Subcutaneous abdominal adipose tissue (tissue), 5 donors: Measurements from ENCODE around the gene IFNLR1.
"Not testable (repeated sequence)": the region's sequence is repeated elsewhere in the genome, so short reads cannot be mapped to it uniquely, and the experiment has no call there.

ENCODE experiments used
- H3K27ac ChIP-seq: one replicate; pipeline ENCODE4 v1.7.0; 2013; ENCODE audit warnings: low read depth, mild to moderate bottlenecking, inconsistent platforms, low read length, moderate library complexity
- H3K27me3 ChIP-seq, 5 donors: one replicate each; pipeline ENCODE4 v1.7.0; 2013; ENCODE audit warnings: low read length in 5 of 5, inconsistent platforms in 1 of 5; ENCODE audit not compliant: control insufficient read depth in 5 of 5, insufficient read depth in 4 of 5
- H3K36me3 ChIP-seq, 5 donors: one replicate each; pipeline ENCODE4 v1.7.0; 2013; ENCODE audit warnings: low read length in 5 of 5; ENCODE audit not compliant: control insufficient read depth in 5 of 5, insufficient read depth in 5 of 5
- H3K4me1 ChIP-seq, 5 donors: one replicate each; pipeline ENCODE4 v1.7.0; 2013; ENCODE audit warnings: low read length in 5 of 5, mild to moderate bottlenecking in 3 of 5, moderate library complexity in 1 of 5; ENCODE audit not compliant: control insufficient read depth in 5 of 5, insufficient read depth in 5 of 5
- H3K4me3 ChIP-seq, 5 donors: one replicate each; pipeline ENCODE4 v1.7.0; 2013; ENCODE audit warnings: low read length in 5 of 5, low read depth in 1 of 5
- H3K9ac ChIP-seq, 5 donors: one replicate each; pipeline ENCODE4 v1.7.0; 2013; ENCODE audit warnings: low read length in 5 of 5, mild to moderate bottlenecking in 4 of 5, moderate library complexity in 3 of 5
- H3K9me3 ChIP-seq, 5 donors: one replicate each; pipeline ENCODE4 v1.7.0; 2013; ENCODE audit warnings: low read length in 5 of 5; ENCODE audit not compliant: control insufficient read depth in 5 of 5
- donor health status: healthy.
- donor health status: healthy.
- donor health status: healthy.
- donor health status: healthy.
- donor health status: healthy.

Gene IFNLR1

GRCh38 chr1:24222008-24222605 is 35.0 kb upstream of the IFNLR1 start:
- Histone ChIP-seq H3K4me3 (no peak overlapping the region), H3K4me1 (no peaks in the 10 kb centered on the region), H3K27me3 (peaks cover 3 to 24% (median 19%) of the 10 kb centered on the region in 5 donors), H3K36me3 (no peaks in the 10 kb centered on the region), H3K9me3 (no peaks in the 10 kb centered on the region), H3K9ac (no peak overlapping the region), H3K27ac (no peak overlapping the region)

GRCh38 chr1:24221246-24221645 is 34.2 kb upstream of the IFNLR1 start:
- no peaks in the 10 kb centered on the region for H3K9me3 ChIP-seq
- no peaks in the 10 kb centered on the region for H3K4me1 ChIP-seq
- no peak overlapping the region for H3K9ac ChIP-seq
- H3K4me3 ChIP-seq = no peak overlapping the region
- peaks cover 3 to 31% (median 24%) of the 10 kb centered on the region in 5 donors for H3K27me3 ChIP-seq
- H3K27ac ChIP-seq = no peak overlapping the region
- H3K36me3 ChIP-seq = no peaks in the 10 kb centered on the region

- peaks cover 0 to 7% (median 2%) of the 10 kb centered on the region in 5 donors for H3K9me3 ChIP-seq
- H3K9ac ChIP-seq = no peak overlapping the region
- peaks cover 11 to 35% (median 27%) of the 10 kb centered on the region in 5 donors for H3K27me3 ChIP-seq
- no peak overlapping the region for H3K27ac ChIP-seq
- H3K4me1 ChIP-seq = no peaks in the 10 kb centered on the region
- H3K4me3 ChIP-seq = no peak overlapping the region
- H3K36me3 ChIP-seq = no peaks in the 10 kb centered on the region
Measured at GRCh38 chr1:24216276-24217074, 29.4 kb upstream of the IFNLR1 start.

GRCh38 chr1:24215226-24215814 is 28.2 kb upstream of the IFNLR1 start:
- Histone ChIP-seq H3K9ac (no peak overlapping the region), H3K9me3 (peaks cover 0 to 7% (median 2%) of the 10 kb centered on the region in 5 donors), H3K4me1 (no peaks in the 10 kb centered on the region), H3K27ac (no peak overlapping the region), H3K27me3 (peaks cover 11 to 32% (median 23%) of the 10 kb centered on the region in 5 donors), H3K4me3 (no peak overlapping the region), H3K36me3 (no peaks in the 10 kb centered on the region)

GRCh38 chr1:24212376-24212775 is 25.3 kb upstream of the IFNLR1 start:
- peaks cover 0 to 7% (median 2%) of the 10 kb centered on the region in 5 donors for H3K9me3 ChIP-seq
- no peak overlapping the region for H3K27ac ChIP-seq
- no peak overlapping the region for H3K9ac ChIP-seq
- peaks cover 11 to 21% (median 19%) of the 10 kb centered on the region in 5 donors for H3K27me3 ChIP-seq
- no peaks in the 10 kb centered on the region for H3K4me1 ChIP-seq
- H3K4me3 ChIP-seq = no peak overlapping the region
- H3K36me3 ChIP-seq = no peaks in the 10 kb centered on the region

GRCh38 chr1:24210195-24210627 is 23.1 kb upstream of the IFNLR1 start:
- no peak overlapping the region for H3K9ac ChIP-seq
- no peaks in the 10 kb centered on the region for H3K36me3 ChIP-seq
- peaks cover 11 to 20% (median 17%) of the 10 kb centered on the region in 5 donors for H3K27me3 ChIP-seq
- no peak overlapping the region for H3K27ac ChIP-seq
- no peak overlapping the region for H3K4me3 ChIP-seq
- H3K9me3 ChIP-seq = peaks cover 0 to 7% (median 2%) of the 10 kb centered on the region in 5 donors
- peaks cover 0 to 3% (median 0%) of the 10 kb centered on the region in 5 donors for H3K4me1 ChIP-seq

GRCh38 chr1:24209097-24209496 is 22.0 kb upstream of the IFNLR1 start:
- no peaks in the 10 kb centered on the region for H3K36me3 ChIP-seq
- peaks cover 0 to 3% (median 0%) of the 10 kb centered on the region in 5 donors for H3K4me1 ChIP-seq
- peaks cover 0 to 7% (median 2%) of the 10 kb centered on the region in 5 donors for H3K9me3 ChIP-seq
- H3K27ac ChIP-seq = no peak overlapping the region
- H3K9ac ChIP-seq = no peak overlapping the region
- H3K27me3 ChIP-seq = peaks cover 6 to 17% (median 13%) of the 10 kb centered on the region in 5 donors
- H3K4me3 ChIP-seq = no peak overlapping the region

- Histone ChIP-seq H3K36me3 (no peaks in the 10 kb centered on the region), H3K4me1 (peaks cover 0 to 3% (median 0%) of the 10 kb centered on the region in 5 donors), H3K4me3 (no peak overlapping the region), H3K27me3 (peaks cover 6 to 17% (median 13%) of the 10 kb centered on the region in 5 donors), H3K27ac (no peak overlapping the region), H3K9ac (no peak overlapping the region), H3K9me3 (peaks cover 0 to 7% (median 2%) of the 10 kb centered on the region in 5 donors)
Measured at GRCh38 chr1:24207709-24208108, 20.6 kb upstream of the IFNLR1 start.

GRCh38 chr1:24207395-24207687 is 20.3 kb upstream of the IFNLR1 start:
- H3K27me3 ChIP-seq = peaks cover 6 to 17% (median 13%) of the 10 kb centered on the region in 5 donors
- not testable (repeated sequence) for H3K9me3 ChIP-seq, H3K4me1 ChIP-seq, H3K4me3 ChIP-seq, H3K27ac ChIP-seq, H3K36me3 ChIP-seq, H3K9ac ChIP-seq
